GM19023 (cell line): Measurements from ENCODE around the gene APOBEC2.
A peak's percentile ranks its signal among the peaks of the same experiment; 100 is the strongest.

Experiments used
- ATAC-seq: cut with Tn5 transposase; IDR thresholded peaks from one replicate; pipeline ENCODE4 v1.9.1; 2021; ENCODE audit warnings: mild to moderate bottlenecking, moderate library complexity; ENCODE audit not compliant: unreplicated experiment

APOBEC2 gene

DNA sequence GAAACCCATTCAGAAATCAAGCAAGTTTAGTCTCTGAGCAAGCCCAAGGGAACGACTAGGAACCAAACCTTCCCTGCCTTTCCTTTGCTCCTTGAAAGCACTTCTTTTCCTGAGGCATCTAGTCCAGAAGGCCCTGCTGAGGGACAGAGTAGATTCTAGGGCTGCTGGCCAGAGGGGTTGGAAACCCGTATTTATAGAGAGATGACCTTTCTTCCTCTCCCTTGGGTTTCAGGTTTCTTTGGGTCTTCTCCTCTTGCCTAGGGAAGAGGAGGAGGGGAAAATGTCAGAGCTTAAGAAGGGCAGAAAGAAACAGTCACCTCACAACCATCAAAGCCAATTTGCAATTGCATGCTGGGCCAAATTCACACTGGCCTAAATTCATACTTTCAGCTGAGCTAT is 5.8 kb downstream of the APOBEC2 start:
- no peak for ATAC-seq

DNA sequence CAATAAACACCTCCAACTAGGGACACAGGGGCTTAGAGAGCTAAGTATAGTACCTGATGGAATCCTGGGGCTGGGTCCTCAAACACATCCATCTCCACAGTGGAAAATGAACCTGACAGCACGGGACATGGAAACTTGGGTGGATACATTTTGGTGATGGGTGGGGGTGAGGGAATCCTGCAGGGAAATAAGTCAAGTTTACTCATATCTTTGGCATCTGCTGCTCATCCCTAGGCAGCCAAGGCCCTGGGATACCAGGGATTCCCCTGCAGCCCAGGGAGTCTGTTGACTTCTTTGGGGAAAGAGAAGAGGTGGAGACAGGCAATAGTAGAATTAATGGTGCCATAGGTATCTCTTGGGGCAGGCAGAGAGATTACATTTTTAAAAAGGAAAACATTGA is 6.6 kb downstream of the APOBEC2 start:
- ATAC-seq = no peak

DNA sequence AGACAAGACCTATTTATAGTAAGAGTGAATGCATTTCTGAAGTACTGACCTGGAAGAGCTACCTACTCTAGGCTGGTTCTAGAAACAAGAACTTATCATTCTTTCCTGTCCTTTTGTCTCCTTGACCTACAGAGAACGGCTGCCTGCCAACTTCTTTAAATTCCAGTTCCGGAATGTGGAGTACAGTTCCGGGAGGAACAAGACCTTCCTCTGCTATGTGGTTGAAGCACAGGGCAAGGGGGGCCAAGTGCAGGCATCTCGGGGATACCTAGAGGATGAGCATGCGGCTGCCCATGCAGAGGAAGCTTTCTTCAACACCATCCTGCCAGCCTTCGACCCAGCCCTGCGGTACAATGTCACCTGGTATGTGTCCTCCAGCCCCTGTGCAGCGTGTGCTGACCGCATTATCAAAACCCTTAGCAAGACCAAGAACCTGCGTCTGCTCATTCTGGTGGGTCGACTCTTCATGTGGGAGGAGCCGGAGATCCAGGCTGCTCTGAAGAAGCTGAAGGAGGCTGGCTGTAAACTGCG is 8.3 kb downstream of the APOBEC2 start:
- ATAC-seq = no peak

DNA sequence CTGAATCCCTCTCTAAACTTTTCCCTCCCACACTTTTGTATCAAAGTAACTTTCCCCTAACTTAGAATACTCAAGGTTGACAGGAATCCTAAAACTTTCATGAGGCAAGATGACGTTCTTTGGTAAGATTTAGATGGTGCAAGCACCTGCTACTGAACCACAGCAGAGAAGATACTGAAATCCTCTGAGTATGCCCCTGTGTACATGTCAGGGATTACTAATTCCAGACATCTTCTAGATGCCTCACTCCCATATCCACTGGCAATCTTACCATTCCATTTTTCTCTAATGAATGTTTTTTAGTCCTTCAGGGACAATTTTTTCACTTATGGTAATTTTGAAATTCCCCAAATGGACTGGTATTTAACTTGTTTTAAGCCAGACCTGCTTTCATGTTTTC is 9.1 kb downstream of the APOBEC2 start:
- no peak for ATAC-seq

DNA sequence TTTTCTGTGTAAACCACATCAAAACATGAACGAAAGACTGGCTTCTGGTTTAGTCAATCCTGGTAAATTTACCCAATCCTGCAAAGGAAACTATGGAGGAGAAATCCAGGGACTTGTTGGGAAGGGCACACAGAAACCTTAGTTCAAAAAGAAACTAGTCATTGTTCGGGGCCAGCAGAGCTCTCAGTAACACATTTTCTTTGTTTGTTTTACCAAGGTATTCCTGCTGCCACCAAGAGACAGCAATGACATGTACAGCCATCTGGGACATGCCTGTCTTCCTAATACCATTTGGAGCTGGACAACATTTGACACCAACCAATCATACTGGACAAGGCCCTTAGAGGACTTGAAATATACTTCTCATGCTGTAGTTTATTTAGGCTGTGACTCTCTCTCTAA is 10.9 kb downstream of the APOBEC2 start:
- no peak for ATAC-seq

DNA sequence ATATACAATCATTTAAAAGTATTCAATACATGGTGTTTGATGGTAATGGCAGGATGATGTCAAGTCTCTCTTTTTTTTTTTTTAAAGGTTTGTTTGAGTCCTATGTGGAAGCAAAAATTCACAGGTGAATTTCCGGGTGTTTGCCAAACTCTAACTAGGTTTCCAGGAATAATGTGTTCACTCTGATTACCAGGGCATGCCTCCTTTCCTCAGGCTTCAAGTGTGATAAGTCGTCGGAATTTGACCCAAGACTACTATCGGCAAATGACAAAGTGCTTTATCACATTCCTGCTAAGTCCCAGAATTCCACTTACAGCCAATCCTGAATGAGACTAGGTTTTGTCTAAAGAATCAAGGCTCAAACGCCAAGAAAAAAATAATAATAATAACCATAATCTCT is 11.8 kb downstream of the APOBEC2 start:
- no peak for ATAC-seq

DNA sequence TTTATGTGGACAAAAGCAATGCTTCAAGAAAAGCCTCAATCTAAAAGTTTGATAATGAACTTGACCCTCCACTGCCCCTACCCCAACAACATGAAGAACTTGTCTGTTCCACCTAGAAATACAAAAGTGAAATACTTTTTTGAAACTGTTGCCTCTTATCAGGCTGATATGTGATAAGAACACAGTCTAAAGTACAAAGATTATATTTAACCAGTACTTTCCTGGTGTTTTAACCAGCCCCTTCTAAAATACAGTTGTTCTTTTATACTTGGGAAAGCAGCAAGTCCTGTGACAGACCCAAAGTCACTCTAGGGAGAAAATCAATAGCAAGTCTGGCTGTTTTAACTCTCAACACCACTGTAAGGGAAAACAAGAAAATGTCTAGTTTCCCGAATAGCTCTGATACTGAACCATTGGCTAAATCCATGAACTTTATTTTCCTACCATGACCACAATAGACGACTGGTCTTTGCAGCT is 12.6 kb downstream of the APOBEC2 start:
- no peak for ATAC-seq

DNA sequence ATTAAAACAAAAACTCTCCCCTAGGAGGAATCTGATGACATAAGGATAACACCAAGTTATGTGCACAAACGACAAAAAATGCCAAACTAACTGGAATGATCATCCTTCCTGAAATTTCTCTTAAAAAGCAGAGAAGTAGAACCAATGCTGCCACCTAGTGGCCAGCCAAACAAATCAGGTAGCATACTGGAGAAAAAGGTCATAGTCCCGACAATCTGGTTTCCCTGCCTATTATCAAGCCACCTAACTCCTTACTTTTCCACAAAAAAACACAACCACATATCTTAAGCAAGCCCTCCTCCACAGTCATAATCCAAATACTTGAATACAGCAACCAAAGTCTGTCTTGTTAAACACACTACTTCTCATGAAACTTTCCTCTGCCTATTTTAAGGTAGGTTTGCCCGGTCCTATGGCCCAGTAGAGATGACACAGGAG is 13.9 kb downstream of the APOBEC2 start:
- ATAC-seq = no peak

DNA sequence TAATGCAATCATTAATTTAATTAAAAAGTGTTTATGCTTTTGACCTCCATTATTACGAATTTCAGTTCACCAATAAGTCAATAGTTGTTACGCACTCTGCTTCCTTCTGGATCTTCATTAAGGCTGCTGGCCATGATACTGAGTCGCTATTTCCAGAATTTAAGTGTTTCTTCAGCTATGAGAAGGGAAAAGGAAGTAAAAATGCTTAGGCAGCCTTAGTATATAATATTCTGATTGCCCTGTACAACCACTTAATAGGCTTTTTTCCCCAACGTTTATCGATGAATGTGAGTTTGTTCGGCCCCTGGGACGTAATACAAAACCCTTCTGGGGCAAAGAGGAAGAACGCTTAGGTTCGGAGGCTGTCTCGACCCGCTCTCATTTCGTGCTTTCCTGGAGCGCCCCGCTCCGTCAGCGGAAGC is 18.5 kb downstream of the APOBEC2 start:
- ATAC-seq = no peak

DNA sequence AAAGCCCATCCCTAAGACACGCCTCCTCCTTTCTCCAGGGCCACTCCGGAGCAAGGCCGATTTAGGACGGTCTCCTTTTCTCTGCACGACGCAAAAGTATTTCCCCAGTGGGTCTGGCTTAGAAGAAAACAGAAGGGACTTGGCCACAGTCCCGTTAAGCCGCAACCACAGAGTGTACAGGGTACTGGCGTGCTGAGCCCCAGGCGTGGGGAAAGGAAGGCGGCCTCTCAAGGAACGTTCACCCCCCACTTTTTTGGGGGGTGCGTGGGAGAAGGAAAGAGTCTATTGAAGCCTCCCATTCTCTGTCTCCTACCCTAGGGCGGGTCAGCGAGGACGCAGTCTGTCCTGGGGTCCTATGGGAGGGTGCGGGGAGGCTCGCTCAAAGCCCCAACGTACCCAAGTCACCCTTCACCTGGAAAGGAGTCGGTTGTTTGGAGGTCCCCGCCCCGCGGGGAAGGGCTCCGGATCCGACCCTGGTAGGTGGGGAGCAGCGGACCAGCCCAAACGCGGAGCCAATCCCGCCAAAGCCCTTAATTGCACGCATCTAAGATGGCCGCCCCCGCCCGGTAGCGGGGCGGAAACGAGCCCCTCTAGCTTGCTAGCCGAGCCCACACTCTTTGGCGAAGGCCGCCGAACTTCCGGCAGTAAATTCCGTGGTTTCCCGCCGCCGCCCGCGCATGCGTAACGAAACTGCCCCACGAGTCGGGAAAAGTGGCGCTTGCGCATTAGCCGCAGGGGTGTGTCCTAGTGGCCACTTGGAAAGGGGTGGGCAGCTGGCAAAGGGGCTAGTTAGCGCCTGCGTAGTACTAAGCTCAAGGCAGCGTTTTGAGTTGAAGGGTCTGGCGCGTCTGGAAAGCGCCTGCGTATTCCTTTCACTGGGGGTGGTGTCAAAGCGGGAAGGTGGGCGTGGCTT is 19.2 kb downstream of the APOBEC2 start, which contains the start of gene OARD1:
OARD1 (minus strand) TSS at position 434 of the 913 bp plus-strand sequence. CDS start 722 bp downstream, outside the sequence.
- ATAC-seq = peak; percentile 72

DNA sequence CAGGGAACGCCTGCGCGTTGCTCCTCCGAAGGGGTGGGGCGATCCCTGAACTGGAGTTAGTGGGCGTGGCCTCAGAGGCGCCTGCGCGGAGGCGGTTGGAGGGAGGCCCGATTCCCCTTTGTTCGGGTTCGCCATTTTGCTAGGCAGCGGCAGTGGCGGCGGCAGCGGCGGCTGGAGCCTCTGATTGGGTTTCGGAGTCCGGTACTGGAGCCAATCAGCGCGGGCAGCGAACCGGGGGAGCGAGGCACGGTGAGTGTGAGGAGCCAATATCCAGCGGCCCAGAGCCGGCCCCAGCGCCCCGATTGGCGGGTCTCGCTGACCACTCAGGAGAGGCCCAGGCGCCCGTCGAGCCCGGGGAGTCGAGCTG is 19.8 kb downstream of the APOBEC2 start, which contains the start of gene NFYA:
NFYA (plus strand) TSS at position 139 of the 367 bp plus-strand sequence. CDS start 6,116 bp downstream, outside the sequence.
- ATAC-seq = peak; percentile 61

DNA sequence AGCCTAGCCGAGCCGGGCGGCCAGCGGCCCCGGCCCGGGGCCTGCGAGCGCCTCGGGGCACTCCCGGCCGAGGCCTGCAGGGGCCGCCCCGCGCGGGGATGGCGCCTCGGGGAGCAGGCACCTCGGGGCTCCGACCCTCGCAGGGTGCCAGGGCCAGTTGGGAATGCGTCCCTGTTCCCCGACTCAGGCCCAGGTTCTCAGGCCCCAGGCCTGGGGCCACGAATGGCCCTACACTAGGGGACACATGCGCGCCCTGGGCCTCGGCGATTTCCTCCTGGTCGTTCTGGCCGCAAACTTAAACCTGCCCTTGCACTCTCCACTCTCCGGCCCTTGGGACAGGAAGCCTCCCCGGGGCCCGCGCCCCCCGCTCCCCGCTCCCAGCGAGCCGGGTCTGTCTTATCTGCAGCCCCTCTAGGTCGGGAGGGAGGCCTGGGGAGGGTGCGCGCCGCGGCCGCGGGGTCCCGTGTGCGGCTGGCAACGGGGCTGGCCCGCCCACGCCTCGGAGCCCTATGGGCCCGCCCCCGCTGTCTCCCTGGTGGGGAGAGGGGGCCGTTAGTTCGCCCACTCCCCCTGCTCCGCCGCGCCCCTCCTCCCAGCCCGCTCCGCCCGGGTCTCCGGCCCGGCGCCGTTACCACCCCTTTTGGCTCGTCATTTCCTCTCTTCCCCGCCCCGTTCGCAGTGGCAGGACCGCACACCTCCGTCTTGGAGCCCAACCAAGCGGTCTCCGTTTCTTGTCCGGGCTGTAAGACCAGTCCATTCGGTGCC is 20.4 kb downstream of the APOBEC2 start:
- peak; percentile 36 for ATAC-seq

DNA sequence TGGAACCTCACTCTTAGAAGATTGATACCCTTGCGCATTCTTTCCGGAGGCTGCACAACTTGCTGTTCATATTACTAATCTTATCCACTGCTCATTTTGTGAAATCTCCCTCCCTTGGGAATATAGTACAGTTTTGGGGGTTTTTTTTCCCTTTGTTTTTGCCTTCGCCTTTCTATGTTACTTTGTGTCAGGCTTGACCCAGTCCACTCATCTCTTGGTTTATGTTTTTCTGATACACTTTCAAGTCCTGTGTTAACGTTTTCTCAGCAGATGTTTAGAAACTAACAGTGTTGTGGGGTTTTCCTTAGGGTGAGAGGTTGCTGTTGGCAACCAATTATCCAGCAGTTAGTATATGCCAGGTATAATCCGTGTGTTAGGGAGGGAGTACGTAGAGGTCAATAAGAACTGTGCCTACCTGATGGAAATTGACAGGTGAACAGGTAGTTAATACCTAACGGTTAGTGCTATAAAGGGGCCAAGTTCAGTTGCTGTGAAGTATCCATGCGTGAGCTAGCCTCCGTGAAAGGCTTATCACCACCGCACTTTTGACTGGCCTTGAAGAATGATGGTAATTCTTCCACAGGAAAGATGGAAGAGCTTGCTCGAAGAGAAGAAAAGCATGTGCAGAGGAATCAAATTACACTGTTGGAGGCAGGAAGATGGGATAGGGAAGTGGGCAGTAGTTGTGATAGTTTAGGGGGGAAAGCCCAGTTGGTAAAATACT is 21.1 kb downstream of the APOBEC2 start:
- no peak for ATAC-seq

DNA sequence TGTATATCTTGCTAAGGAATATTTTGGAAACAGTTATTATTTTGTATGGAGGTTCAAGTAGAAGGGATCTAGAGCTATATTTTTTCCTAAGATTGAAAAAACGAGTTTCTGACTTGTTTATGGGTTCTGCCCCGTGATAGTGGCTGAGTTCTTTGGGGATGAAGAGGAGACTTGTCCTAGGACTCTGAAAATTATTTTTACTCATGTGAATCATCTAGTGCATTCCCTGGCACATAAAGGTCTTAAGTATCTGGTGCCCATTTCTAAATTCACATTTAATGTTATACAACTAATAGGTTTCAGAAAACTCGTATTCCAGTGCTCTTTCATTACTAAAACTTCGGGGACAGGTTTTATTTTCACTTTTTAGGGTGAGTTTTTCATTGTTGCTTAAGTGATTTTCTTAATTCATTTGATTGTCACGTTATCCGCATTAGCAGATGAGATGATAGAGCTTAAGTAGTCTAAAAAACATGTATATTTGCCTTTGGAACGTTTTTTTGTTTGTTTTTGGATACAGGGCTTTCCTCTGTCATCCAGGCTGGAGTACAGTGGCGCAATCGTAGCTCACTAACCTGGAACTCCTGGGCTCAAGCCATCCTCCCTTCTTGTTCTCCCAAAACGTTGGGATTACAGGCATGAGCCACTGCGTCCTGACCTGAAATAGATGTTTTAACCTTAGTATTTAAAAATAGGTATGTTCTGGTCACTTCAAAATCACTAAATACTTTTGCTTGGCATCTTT is 21.9 kb downstream of the APOBEC2 start:
- no peak for ATAC-seq

DNA sequence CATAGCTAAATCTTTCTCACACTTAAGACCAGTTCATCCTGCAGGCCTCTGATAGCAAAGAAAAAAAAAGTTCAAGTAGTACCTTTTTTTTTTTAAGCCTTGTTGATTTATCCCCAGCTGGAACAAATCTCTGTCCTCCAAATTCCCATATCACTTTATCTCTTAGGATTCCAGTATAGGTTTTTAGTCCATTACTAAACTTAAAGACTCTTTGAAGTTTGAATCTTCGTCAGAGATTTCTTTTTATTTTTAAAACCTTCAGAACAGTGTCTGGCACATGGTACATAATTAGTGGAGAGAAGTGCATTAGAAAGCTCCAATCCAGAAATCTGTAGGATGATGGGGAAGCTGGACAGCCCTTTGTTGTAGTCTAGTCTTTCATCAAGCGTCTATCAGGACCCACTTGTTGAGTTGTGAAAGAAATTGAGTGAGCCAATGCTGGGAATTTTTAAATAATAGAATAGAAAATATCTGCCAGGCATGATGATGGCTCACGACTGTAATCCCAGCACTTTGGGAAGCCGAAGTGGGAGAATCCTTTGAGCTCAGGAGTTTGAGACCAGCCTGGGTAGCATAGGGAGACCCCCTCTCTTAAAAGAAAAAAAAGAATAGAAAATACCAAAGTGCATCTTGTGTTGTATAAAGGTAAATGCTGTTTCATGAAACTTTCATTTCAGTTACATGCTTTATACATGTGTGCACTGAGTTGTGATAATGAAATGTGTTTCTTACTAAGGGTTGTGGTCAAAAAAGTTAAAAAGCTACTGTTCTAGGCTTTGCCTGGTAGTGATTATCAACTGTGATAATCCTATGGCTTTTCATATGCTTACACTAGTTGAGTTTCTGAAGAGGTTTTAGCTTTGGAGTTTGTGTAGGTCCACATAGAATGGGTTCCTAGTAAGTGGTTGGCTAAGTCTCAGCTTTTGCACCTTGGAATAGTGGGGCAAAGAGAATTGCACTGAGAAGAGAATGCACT is 22.9 kb downstream of the APOBEC2 start:
- ATAC-seq = no peak

DNA sequence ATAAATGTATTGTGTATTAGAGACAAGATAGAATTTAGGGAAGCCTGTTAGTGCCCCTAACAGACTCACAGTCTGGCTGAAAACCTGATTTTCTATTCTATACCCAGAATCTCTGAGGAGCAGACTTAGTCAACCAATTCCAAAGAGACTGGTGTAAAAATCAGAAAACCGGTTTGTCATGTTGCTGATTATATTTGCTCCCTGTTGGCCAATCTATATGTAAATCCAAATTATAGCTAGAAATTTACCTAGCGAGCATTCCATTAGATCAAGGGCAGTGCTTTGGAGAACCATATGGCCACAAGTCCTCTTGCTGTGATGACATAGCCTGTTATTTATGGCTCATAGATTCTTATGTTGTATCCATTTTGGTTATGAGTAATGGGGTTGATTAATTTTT is 24.5 kb downstream of the APOBEC2 start:
- no peak for ATAC-seq

DNA sequence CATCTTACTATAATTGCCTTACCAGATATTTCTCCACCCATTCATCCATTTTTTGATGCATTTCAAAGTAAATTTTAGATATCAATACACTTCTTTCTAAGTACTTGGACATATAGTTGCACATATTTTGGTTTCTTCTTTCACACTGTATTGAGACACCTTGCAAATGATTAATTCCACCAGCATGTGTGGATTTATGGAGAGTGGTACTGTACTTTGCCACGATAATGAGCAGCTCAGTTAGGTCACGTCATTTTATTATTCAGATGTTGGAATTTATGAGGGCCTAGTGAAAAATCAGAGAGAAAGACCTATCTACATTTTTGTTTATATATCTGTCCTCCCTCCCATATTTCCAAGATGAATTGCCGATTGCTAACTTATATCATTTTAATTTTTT is 25.1 kb downstream of the APOBEC2 start:
- no peak for ATAC-seq

DNA sequence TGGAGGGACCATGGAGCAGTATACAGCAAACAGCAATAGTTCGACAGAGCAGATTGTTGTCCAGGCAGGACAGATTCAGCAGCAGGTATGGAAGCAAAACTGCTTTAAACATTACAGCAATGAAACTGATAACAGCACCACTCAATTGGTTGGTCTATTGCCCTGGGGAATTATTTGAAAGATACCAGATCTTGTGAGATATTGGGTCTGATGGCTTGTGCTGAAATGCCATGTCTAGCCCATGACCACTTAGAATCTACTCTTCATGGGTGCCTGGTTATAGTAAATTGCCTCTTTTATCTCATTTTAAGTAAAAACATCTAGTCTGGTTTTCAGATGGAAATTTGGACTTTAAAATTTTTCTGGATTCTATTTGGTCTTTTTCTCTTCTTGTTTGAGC is 26.1 kb downstream of the APOBEC2 start:
- no peak for ATAC-seq

DNA sequence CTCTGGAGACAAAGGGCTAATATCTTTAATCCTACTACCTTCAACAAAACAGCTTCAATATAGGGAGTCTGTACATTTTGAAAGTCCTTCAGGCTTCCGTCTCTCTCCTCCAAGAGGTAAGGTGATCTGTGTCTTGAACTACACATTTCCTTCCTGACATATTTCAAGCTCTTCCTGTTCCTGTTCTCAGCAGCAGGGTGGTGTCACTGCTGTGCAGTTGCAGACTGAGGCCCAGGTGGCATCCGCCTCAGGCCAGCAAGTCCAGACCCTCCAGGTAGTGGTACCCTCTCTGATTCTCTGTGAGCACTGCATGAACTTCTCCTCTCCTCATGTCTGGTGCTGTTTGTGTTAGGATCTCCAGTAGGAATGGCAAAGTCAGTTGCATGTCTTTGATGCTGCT is 27.6 kb downstream of the APOBEC2 start:
- no peak for ATAC-seq
